ENCODE results near the gene PAPOLG. TPM values are rescaled to one million over a fixed set of nuclear protein-coding genes. Genes with fewer than 3 reads are reported as not detected.

PAPOLG gene
- total RNA-seq, 1 experiment from 2014 or later: 14.4 TPM

DNA sequence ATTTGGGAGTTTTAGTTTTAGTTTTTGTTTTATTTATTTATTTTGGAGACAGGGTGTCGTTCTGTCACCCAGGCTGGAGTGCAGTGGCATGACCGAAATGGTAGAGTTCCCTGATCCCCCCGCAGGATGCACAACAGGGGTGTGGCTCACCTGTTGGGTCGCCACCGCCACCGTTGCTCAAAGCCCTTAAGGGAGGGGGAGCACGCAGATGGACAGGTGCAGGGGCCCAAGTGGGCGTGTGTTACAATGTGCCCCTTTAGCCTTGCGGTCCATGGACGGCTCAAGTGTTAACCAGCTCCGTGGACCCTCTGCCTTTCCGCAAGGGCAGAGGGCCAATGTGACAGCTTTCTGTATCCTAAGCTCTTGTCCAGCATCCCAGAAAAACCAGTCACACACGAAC lies 63.9 kb downstream of the PAPOLG start:
- no peak for DNase-seq
- intact Hi-C loops (cut with micrococcal nuclease; ENCODE audit: unreplicated experiment): no loop called here
- H3K4me1 Mint-ChIP-seq (ENCODE audit: low read depth, unreplicated experiment): peaks cover 5% of the 10 kb centered on the region
- no peak overlapping the region for H3K4me3 Mint-ChIP-seq (ENCODE audit: low read depth, unreplicated experiment)
- CTCF ChIA-PET: no interaction called here
- TF ChIP-seq, protein P1, sequence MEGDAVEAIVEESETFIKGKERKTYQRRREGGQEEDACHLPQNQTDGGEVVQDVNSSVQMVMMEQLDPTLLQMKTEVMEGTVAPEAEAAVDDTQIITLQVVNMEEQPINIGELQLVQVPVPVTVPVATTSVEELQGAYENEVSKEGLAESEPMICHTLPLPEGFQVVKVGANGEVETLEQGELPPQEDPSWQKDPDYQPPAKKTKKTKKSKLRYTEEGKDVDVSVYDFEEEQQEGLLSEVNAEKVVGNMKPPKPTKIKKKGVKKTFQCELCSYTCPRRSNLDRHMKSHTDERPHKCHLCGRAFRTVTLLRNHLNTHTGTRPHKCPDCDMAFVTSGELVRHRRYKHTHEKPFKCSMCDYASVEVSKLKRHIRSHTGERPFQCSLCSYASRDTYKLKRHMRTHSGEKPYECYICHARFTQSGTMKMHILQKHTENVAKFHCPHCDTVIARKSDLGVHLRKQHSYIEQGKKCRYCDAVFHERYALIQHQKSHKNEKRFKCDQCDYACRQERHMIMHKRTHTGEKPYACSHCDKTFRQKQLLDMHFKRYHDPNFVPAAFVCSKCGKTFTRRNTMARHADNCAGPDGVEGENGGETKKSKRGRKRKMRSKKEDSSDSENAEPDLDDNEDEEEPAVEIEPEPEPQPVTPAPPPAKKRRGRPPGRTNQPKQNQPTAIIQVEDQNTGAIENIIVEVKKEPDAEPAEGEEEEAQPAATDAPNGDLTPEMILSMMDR (IDR thresholded peaks at IDR 0.05; ENCODE audit: unreplicated experiment): no peak
- no peak overlapping the region for H3K27ac Mint-ChIP-seq (ENCODE audit: unreplicated experiment)
- H3K9me3 Mint-ChIP-seq (ENCODE audit: low read depth, unreplicated experiment): no peaks in the 10 kb centered on the region
- H3K27me3 Mint-ChIP-seq (ENCODE audit: unreplicated experiment): peaks cover 13% of the 10 kb centered on the region
- no peaks in the 10 kb centered on the region for H3K36me3 Mint-ChIP-seq (ENCODE audit: insufficient read depth, unreplicated experiment)
- BruUV-seq (replicated peaks): no TSS peak

GRCh38 chr2:60820416-60821132 lies 64.5 kb downstream of the PAPOLG start:
- DNase-seq: no peak
- H3K9me3 Mint-ChIP-seq (ENCODE audit: low read depth, unreplicated experiment): no peaks in the 10 kb centered on the region
- H3K36me3 Mint-ChIP-seq (ENCODE audit: insufficient read depth, unreplicated experiment): no peaks in the 10 kb centered on the region
- TF ChIP-seq, protein P1 (IDR thresholded peaks at IDR 0.05; ENCODE audit: unreplicated experiment): no peak
- intact Hi-C loops (cut with micrococcal nuclease; ENCODE audit: unreplicated experiment): no loop called here
- no peak overlapping the region for H3K4me3 Mint-ChIP-seq (ENCODE audit: low read depth, unreplicated experiment)
- H3K27ac Mint-ChIP-seq (ENCODE audit: unreplicated experiment): no peak overlapping the region
- BruUV-seq (replicated peaks): no TSS peak
- H3K4me1 Mint-ChIP-seq (ENCODE audit: low read depth, unreplicated experiment): peaks cover 5% of the 10 kb centered on the region
- CTCF ChIA-PET: no interaction called here
- peaks cover 7% of the 10 kb centered on the region for H3K27me3 Mint-ChIP-seq (ENCODE audit: unreplicated experiment)

DNA sequence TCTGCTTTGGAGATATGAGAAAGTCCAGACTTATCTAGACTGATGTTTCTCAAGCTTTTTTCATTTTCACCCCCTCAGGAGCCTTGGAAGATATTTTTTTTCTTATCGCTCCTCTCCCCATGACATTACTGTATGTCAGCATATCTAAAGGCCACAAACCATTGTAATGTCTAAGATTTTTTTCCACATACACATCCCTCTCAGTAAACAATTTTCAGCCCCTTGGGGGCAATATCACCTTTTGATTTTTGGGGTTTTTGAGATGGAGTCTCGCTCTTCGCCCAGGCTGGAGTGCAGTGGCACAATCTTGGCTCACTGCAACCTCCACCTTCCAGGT lies 65.0 kb downstream of the PAPOLG start:
- CTCF ChIA-PET: no interaction called here
- no peak overlapping the region for H3K4me3 Mint-ChIP-seq (ENCODE audit: low read depth, unreplicated experiment)
- no peak overlapping the region for H3K27ac Mint-ChIP-seq (ENCODE audit: unreplicated experiment)
- peaks cover 5% of the 10 kb centered on the region for H3K4me1 Mint-ChIP-seq (ENCODE audit: low read depth, unreplicated experiment)
- no TSS peak for BruUV-seq (replicated peaks)
- TF ChIP-seq, protein P1 (IDR thresholded peaks at IDR 0.05; ENCODE audit: unreplicated experiment): no peak
- peaks cover 2% of the 10 kb centered on the region for H3K27me3 Mint-ChIP-seq (ENCODE audit: unreplicated experiment)
- intact Hi-C loops (cut with micrococcal nuclease; ENCODE audit: unreplicated experiment): no loop called here
- H3K36me3 Mint-ChIP-seq (ENCODE audit: insufficient read depth, unreplicated experiment): no peaks in the 10 kb centered on the region
- no peaks in the 10 kb centered on the region for H3K9me3 Mint-ChIP-seq (ENCODE audit: low read depth, unreplicated experiment)
- DNase-seq: no peak

DNA sequence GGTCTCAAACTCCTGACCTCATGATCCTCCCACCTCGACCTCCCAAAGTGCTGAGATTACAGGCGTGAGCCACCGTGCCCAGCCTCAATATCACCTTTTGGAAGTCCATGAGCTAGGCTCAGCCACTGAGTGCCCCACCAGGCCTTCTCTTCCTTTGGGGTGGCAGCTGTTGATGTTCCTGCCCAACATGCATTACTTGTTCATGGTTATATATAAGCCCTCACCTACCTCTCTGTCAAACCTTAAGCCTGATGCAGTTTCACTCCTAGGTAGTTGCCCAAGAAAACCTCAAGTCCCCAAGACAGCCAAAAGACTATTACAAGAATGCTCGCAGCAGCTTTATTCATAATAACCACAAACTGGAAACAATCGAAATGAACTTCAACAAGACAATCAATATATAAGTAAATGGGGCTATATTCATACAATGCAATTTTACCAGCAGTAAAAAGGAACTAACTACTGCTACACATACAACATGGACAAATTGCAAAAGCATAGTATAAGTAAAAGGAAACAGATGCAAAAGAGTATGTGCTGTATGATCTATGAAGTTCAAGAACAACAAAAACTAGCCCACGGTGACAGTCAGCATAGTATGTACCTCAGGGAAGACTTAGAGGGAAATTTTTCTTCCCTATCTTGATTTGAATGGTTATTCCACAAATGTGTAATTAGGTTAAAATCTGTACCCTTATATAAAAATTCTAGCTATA lies 65.7 kb downstream of the PAPOLG start:
- H3K36me3 Mint-ChIP-seq (ENCODE audit: insufficient read depth, unreplicated experiment): no peaks in the 10 kb centered on the region
- H3K27ac Mint-ChIP-seq (ENCODE audit: unreplicated experiment): no peak overlapping the region
- CTCF ChIA-PET: interaction anchor here (0.6 kb wide), 1 partner anchor 18 kb away, joined by 3 read pairs; no protein-coding TSS in a partner anchor
- intact Hi-C loops (cut with micrococcal nuclease; ENCODE audit: unreplicated experiment): no loop called here
- H3K27me3 Mint-ChIP-seq (ENCODE audit: unreplicated experiment): no peaks in the 10 kb centered on the region
- TF ChIP-seq, protein P1 (IDR thresholded peaks at IDR 0.05; ENCODE audit: unreplicated experiment): no peak
- H3K9me3 Mint-ChIP-seq (ENCODE audit: low read depth, unreplicated experiment): no peaks in the 10 kb centered on the region
- BruUV-seq (replicated peaks): no TSS peak
- H3K4me1 Mint-ChIP-seq (ENCODE audit: low read depth, unreplicated experiment): peaks cover 5% of the 10 kb centered on the region
- DNase-seq: no peak
- no peak overlapping the region for H3K4me3 Mint-ChIP-seq (ENCODE audit: low read depth, unreplicated experiment)

Data from Calu3 (cell line).